Astrocyte (in vitro differentiated cells and primary cell): ENCODE measurements around the gene ORM1. TPM values are rescaled to one million over a fixed set of nuclear protein-coding genes. Genes with fewer than 3 reads are reported as not detected.

Experiments used
- DNase-seq: peaks from one replicate; pipeline ENCODE4 v3.0.0-alpha.2; 2010; ENCODE audit warnings: low read depth
- FAIRE-seq: peaks from 2 replicates; lab custom pipeline; 2011; peaks lifted over from hg19 to GRCh38; lab: Jason Lieb, UNC
- H2AFZ ChIP-seq: 2 replicates; pipeline ENCODE4 v1.6.0; 2012; ENCODE audit warnings: low read depth, low read length, inconsistent platforms
- H3K27ac ChIP-seq: 2 replicates; pipeline ENCODE4 v1.5.1; 2011; ENCODE audit warnings: low read depth, low read length, inconsistent platforms
- H3K27me3 ChIP-seq: 2 replicates; pipeline ENCODE4 v1.6.0; 2011; ENCODE audit warnings: low read length, inconsistent platforms; ENCODE audit not compliant: insufficient read depth
- H3K36me3 ChIP-seq: 2 replicates; pipeline ENCODE4 v1.5.1; 2011; ENCODE audit warnings: low read length, inconsistent platforms; ENCODE audit not compliant: insufficient read depth
- H3K4me1 ChIP-seq: 2 replicates; pipeline ENCODE4 v1.5.1; 2011; ENCODE audit warnings: low read length, inconsistent platforms; ENCODE audit not compliant: insufficient read depth
- H3K4me2 ChIP-seq: 2 replicates; pipeline ENCODE4 v1.6.0; 2012; ENCODE audit warnings: low read length, inconsistent platforms
- H3K4me3 ChIP-seq: 2 replicates; pipeline ENCODE4 v1.5.1; 2011; ENCODE audit warnings: low read depth, mild to moderate bottlenecking, low read length, inconsistent platforms; ENCODE audit not compliant: insufficient read depth
- H3K79me2 ChIP-seq: 2 replicates; pipeline ENCODE4 v1.6.0; 2012; ENCODE audit warnings: mild to moderate bottlenecking, low read length, inconsistent platforms; ENCODE audit not compliant: insufficient read depth
- H3K9ac ChIP-seq: 2 replicates; pipeline ENCODE4 v1.6.0; 2012; ENCODE audit warnings: mild to moderate bottlenecking, low read length, inconsistent platforms
- H3K9me3 ChIP-seq: 2 replicates; pipeline ENCODE4 v1.5.1; 2012; ENCODE audit warnings: low read depth, mild to moderate bottlenecking, low read length, inconsistent platforms; ENCODE audit not compliant: insufficient read depth
- H4K20me1 ChIP-seq: 2 replicates; pipeline ENCODE4 v1.6.0; 2012; ENCODE audit warnings: low read length, inconsistent platforms; ENCODE audit not compliant: insufficient read depth
- H3K27ac Mint-ChIP-seq: one replicate; pipeline ENCODE4 v1.8.0; 2021; ENCODE audit warnings: mild to moderate bottlenecking, mixed read lengths; ENCODE audit not compliant: unreplicated experiment
- H3K27me3 Mint-ChIP-seq: one replicate; pipeline ENCODE4 v1.8.0; 2021; ENCODE audit warnings: low read depth, mixed read lengths; ENCODE audit not compliant: unreplicated experiment
- H3K36me3 Mint-ChIP-seq: one replicate; pipeline ENCODE4 v1.8.0; 2021; ENCODE audit warnings: low read depth, mixed read lengths; ENCODE audit not compliant: unreplicated experiment
- H3K4me1 Mint-ChIP-seq: one replicate; pipeline ENCODE4 v1.8.0; 2021; ENCODE audit warnings: low read depth, mixed read lengths; ENCODE audit not compliant: unreplicated experiment
- H3K4me3 Mint-ChIP-seq: one replicate; pipeline ENCODE4 v1.8.0; 2021; ENCODE audit warnings: mild to moderate bottlenecking, moderate library complexity, mixed read lengths; ENCODE audit not compliant: unreplicated experiment
- H3K9me3 Mint-ChIP-seq: one replicate; pipeline ENCODE4 v1.8.0; 2021; ENCODE audit warnings: mild to moderate bottlenecking, mixed read lengths; ENCODE audit not compliant: unreplicated experiment
- EZH2 ChIP-seq: IDR thresholded peaks from 2 replicates; pipeline ENCODE4 v1.6.1; 2012; ENCODE audit warnings: mild to moderate bottlenecking, low read length, inconsistent platforms; ENCODE audit not compliant: insufficient read depth
- total RNA-seq: library from RNA; stranded (reverse); gene quantifications from 2 replicates; pipeline ENCODE4 v1.2.1, GENCODE V29; 2021
- TF ChIP-seq, protein P1 (sequence below): IDR thresholded peaks from 2 replicates; pipeline ENCODE4 v1.5.1; 2011; ENCODE audit warnings: low read depth, mild to moderate bottlenecking, inconsistent platforms, low read length, moderate library complexity; ENCODE audit not compliant: insufficient read depth

Gene ORM1
- total RNA-seq, 1 donor from 2014 or later: not detected

DNA sequence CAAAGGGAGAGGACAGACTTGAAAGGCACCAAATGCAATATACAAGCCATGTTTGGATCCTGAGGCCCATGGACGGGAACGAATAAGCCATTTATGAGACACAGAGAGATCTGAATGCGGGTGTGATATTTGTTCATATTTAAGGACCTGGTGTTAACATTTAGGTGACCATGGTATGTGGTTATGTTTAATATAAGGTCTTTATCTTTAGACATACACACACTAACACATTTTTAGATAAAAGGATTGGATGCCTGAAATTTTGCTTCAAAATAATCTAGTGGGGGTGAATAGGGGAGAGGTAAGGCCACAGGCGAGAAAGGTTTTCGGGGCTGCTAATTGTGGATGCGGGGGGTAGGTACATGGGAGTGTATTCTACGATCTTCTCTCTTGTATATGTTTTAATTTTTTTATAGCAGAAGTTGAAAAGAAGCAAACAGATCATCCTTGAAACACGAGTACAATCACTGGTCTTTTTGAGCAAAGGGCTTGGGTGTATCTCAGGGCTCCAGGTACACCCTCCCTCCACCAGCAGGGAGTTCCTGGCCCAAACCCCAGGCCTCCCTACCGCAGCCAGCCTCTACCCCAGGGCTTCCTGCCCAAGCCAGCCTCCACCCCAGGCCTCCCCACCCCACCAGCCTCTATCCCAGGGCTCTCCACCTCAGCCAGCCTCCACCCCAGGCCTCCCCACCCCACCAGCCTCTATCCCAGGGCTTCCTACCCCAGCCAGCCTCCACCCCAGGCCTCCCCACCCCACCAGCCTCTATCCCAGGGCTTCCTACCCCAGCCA, 52.7 kb downstream of the ORM1 start:
- H3K27ac ChIP-seq: no peak overlapping the region
- Mint-ChIP-seq H3K4me3 (no peak overlapping the region), H3K36me3 (peaks cover 31% of the 10 kb centered on the region), H3K4me1 (peaks cover 4% of the 10 kb centered on the region), H3K27me3 (no peaks in the 10 kb centered on the region), H3K9me3 (peaks cover 1% of the 10 kb centered on the region), H3K27ac (no peak overlapping the region)
- no peaks in the 10 kb centered on the region for H3K79me2 ChIP-seq
- H3K4me2 ChIP-seq: no peak overlapping the region
- no peak overlapping the region for H3K9ac ChIP-seq
- FAIRE-seq: no peak
- peaks cover 9% of the 10 kb centered on the region for H4K20me1 ChIP-seq
- no peak for DNase-seq
- no peaks in the 10 kb centered on the region for H3K27me3 ChIP-seq
- no peak overlapping the region for H3K4me3 ChIP-seq
- H3K4me1 ChIP-seq: peaks cover 4% of the 10 kb centered on the region
- peaks cover 5% of the 10 kb centered on the region for H3K36me3 ChIP-seq
- TF ChIP-seq EZH2: no peak
- TF ChIP-seq, protein P1, sequence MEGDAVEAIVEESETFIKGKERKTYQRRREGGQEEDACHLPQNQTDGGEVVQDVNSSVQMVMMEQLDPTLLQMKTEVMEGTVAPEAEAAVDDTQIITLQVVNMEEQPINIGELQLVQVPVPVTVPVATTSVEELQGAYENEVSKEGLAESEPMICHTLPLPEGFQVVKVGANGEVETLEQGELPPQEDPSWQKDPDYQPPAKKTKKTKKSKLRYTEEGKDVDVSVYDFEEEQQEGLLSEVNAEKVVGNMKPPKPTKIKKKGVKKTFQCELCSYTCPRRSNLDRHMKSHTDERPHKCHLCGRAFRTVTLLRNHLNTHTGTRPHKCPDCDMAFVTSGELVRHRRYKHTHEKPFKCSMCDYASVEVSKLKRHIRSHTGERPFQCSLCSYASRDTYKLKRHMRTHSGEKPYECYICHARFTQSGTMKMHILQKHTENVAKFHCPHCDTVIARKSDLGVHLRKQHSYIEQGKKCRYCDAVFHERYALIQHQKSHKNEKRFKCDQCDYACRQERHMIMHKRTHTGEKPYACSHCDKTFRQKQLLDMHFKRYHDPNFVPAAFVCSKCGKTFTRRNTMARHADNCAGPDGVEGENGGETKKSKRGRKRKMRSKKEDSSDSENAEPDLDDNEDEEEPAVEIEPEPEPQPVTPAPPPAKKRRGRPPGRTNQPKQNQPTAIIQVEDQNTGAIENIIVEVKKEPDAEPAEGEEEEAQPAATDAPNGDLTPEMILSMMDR: no peak
- no peak overlapping the region for H2AFZ ChIP-seq
- no peaks in the 10 kb centered on the region for H3K9me3 ChIP-seq

Other genes starting within 250 kb of the ORM1 start
- 0.19 TPM in 1 of 2 replicates, not detected in the other for gene AMBP, start 244.8 kb upstream of the ORM1 start, total RNA-seq
- gene KIF12, start 223.8 kb upstream of the ORM1 start, total RNA-seq: 0.34 and 0.50 TPM in 2 replicates
- 27.6 and 31.2 TPM in 2 replicates for gene COL27A1, start 167.6 kb upstream of the ORM1 start, total RNA-seq
- gene ORM2, start 6.8 kb downstream of the ORM1 start, total RNA-seq: not detected in 2 replicates
- 16.0 and 16.4 TPM in 2 replicates for gene AKNA, start 64.9 kb downstream of the ORM1 start, total RNA-seq
- gene WHRN, start 182.4 kb downstream of the ORM1 start, total RNA-seq: 9.4 and 10.2 TPM in 2 replicates